ENCODE results near the gene EFCAB13. TPM values are rescaled to one million over a fixed set of nuclear protein-coding genes. Genes with fewer than 3 reads are reported as not detected.

The EFCAB13 gene
- total RNA-seq, 2 donors from 2014 or later = 4.3 to 8.9 TPM

GRCh38 chr17:47295874-47296255 is 27.9 kb upstream of the EFCAB13 start:
- Histone ChIP-seq H3K4me1 (ENCODE audit: control insufficient read depth, insufficient read depth, low read length) (no peaks in the 10 kb centered on the region), H3K27me3 (ENCODE audit: control insufficient read depth, insufficient read depth, low read length, poor library complexity, severe bottlenecking) (no peaks in the 10 kb centered on the region), H3K27ac (ENCODE audit: low read depth, low read length) (peak overlapping the region; percentile 30), H3K9me3 (ENCODE audit: control insufficient read depth, low read length) (no peaks in the 10 kb centered on the region), H3K4me3 (ENCODE audit: low read length) (no peak overlapping the region), H3K9ac (ENCODE audit: extremely low read depth, low read length, poor library complexity, severe bottlenecking) (no peak overlapping the region), H3K36me3 (ENCODE audit: control insufficient read depth, insufficient read depth, low read length) (no peaks in the 10 kb centered on the region)
- H3K27ac Mint-ChIP-seq = no peak overlapping the region
- no peaks in the 10 kb centered on the region for H3K9me3 Mint-ChIP-seq
- 85 to 89% methylated on average over 5 to 6 of the region's 6 CpGs for WGBS, 2 experiments (ENCODE audit: insufficient coverage in 1 of 2, insufficient read length in 1 of 2)
- H3K36me3 Mint-ChIP-seq (ENCODE audit: low read depth) = no peaks in the 10 kb centered on the region
- peaks cover 35% of the 10 kb centered on the region for H3K27me3 Mint-ChIP-seq (ENCODE audit: insufficient read depth)
- no peak for DNase-seq
- peaks cover 2% of the 10 kb centered on the region for H3K4me1 Mint-ChIP-seq
- no peak for TF ChIP-seq CTCF (conservative IDR thresholded peaks at IDR 0.05)
- H3K4me3 Mint-ChIP-seq = no peak overlapping the region

GRCh38 chr17:47297661-47298400 is 25.9 kb upstream of the EFCAB13 start:
- no peak overlapping the region for H3K9ac ChIP-seq (ENCODE audit: extremely low read depth, low read length, poor library complexity, severe bottlenecking)
- H3K9me3 Mint-ChIP-seq = peaks cover 14% of the 10 kb centered on the region
- peaks cover 9% of the 10 kb centered on the region for H3K9me3 ChIP-seq (ENCODE audit: control insufficient read depth, low read length)
- H3K36me3 Mint-ChIP-seq (ENCODE audit: low read depth) = peaks cover 4% of the 10 kb centered on the region
- no peaks in the 10 kb centered on the region for H3K4me1 ChIP-seq (ENCODE audit: control insufficient read depth, insufficient read depth, low read length)
- no peak for TF ChIP-seq CTCF (conservative IDR thresholded peaks at IDR 0.05)
- DNase-seq = no peak
- 83 to 90% methylated on average over 2 to 3 of the region's 4 CpGs for WGBS, 2 experiments (ENCODE audit: insufficient coverage in 1 of 2, insufficient read length in 1 of 2)
- H3K4me1 Mint-ChIP-seq = no peaks in the 10 kb centered on the region
- H3K27me3 ChIP-seq (ENCODE audit: control insufficient read depth, insufficient read depth, low read length, poor library complexity, severe bottlenecking) = no peaks in the 10 kb centered on the region
- H3K4me3 Mint-ChIP-seq = no peak overlapping the region
- no peak overlapping the region for H3K4me3 ChIP-seq (ENCODE audit: low read length)
- H3K36me3 ChIP-seq (ENCODE audit: control insufficient read depth, insufficient read depth, low read length) = no peaks in the 10 kb centered on the region
- no peak overlapping the region for H3K27ac Mint-ChIP-seq
- H3K27ac ChIP-seq (ENCODE audit: low read depth, low read length) = no peak overlapping the region
- H3K27me3 Mint-ChIP-seq (ENCODE audit: insufficient read depth) = peaks cover 22% of the 10 kb centered on the region

GRCh38 chr17:47298712-47299111 is 25.0 kb upstream of the EFCAB13 start:
- Histone ChIP-seq H3K9ac (ENCODE audit: extremely low read depth, low read length, poor library complexity, severe bottlenecking) (no peak overlapping the region), H3K27ac (ENCODE audit: low read depth, low read length) (no peak overlapping the region), H3K36me3 (ENCODE audit: control insufficient read depth, insufficient read depth, low read length) (no peaks in the 10 kb centered on the region), H3K9me3 (ENCODE audit: control insufficient read depth, low read length) (peaks cover 9% of the 10 kb centered on the region), H3K27me3 (ENCODE audit: control insufficient read depth, insufficient read depth, low read length, poor library complexity, severe bottlenecking) (no peaks in the 10 kb centered on the region), H3K4me1 (ENCODE audit: control insufficient read depth, insufficient read depth, low read length) (no peaks in the 10 kb centered on the region), H3K4me3 (ENCODE audit: low read length) (no peak overlapping the region)
- Mint-ChIP-seq H3K4me1 (no peaks in the 10 kb centered on the region), H3K27ac (no peak overlapping the region), H3K27me3 (ENCODE audit: insufficient read depth) (peaks cover 19% of the 10 kb centered on the region), H3K36me3 (ENCODE audit: low read depth) (peaks cover 4% of the 10 kb centered on the region), H3K4me3 (no peak overlapping the region), H3K9me3 (peaks cover 19% of the 10 kb centered on the region)
- WGBS, 2 experiments (ENCODE audit: insufficient coverage in 1 of 2, insufficient read length in 1 of 2) = 95% methylated on average over 4 to 6 of the region's 6 CpGs
- no peak for DNase-seq
- TF ChIP-seq CTCF (conservative IDR thresholded peaks at IDR 0.05) = no peak
